GM12878 (cell line): ENCODE measurements around the gene CARHSP1. TPM values are rescaled to one million over a fixed set of nuclear protein-coding genes. Genes with fewer than 3 reads are reported as not detected.

Experiments used
- ATAC-seq: fragments of 200-7000 bp; cut with Tn5 transposase; 3 replicates; pipeline ENCODE4 v1.9.1; 2020; ENCODE audit warnings: mild to moderate bottlenecking, moderate library complexity
- BruUV-seq: library from RNA; stranded (reverse); fragments of 400-500 nt; replicated peaks from 2 replicates; lab custom pipeline; 2021; lab: Mats Ljungman, UMichigan
- CTCF ChIA-PET: fragments of 300-600 bp; sonication (Branson Sonifier 250); formaldehyde crosslinking; extraction: SDS; loops from one replicate; lab custom pipeline; 2021; ENCODE audit warnings: inconsistent platforms; lab: Yijun Ruan, JAX
- POLR2A ChIA-PET: fragments of 350-600 bp; formaldehyde crosslinking; extraction: SDS; loops from one replicate; lab custom pipeline; 2021; ENCODE audit warnings: inconsistent platforms; lab: Charles Lee
- RAD21 ChIA-PET: fragments of 300-600 bp; sonication (Branson Sonifier 250); formaldehyde crosslinking; loops from one replicate; lab custom pipeline; 2023; ENCODE audit warnings: antibody characterized with exemption; ENCODE audit not compliant: unreplicated experiment; lab: Charles Lee
- SMC1A ChIA-PET: fragments of 300-600 bp; sonication (Branson Sonifier 250); formaldehyde crosslinking; loops from one replicate; lab custom pipeline; 2023; ENCODE audit not compliant: unreplicated experiment, uncharacterized antibody; lab: Charles Lee
- DNase-seq: peaks from one replicate; pipeline ENCODE4 v3.0.0-alpha.2; 2011; ENCODE audit warnings: low read depth, low spot score
- FAIRE-seq: peaks from 3 replicates; lab custom pipeline; 2011; peaks lifted over from hg19 to GRCh38; lab: Jason Lieb, UNC
- H2AFZ ChIP-seq: 2 replicates; pipeline ENCODE4 v1.6.0; 2011; ENCODE audit warnings: low read depth, low read length, control low read depth; ENCODE audit not compliant: control insufficient read depth
- H3K27ac ChIP-seq: 2 replicates; pipeline ENCODE4 v1.5.1; 2011; ENCODE audit warnings: control low read depth; ENCODE audit not compliant: control insufficient read depth, insufficient read depth
- H3K27me3 ChIP-seq, 2 experiments: replicated peaks in 1 of 2; 2 replicates each; pipeline versions ENCODE4 v1.6.0 to v1.6.1; 2011; ENCODE audit warnings: low read length in 1 of 2; ENCODE audit not compliant: control insufficient read depth in 2 of 2, insufficient read depth in 2 of 2
- H3K36me3 ChIP-seq, 2 experiments: 2 replicates each; pipeline ENCODE4 v1.5.1; 2011; ENCODE audit warnings: low read length in 1 of 2; ENCODE audit not compliant: control insufficient read depth in 2 of 2, insufficient read depth in 2 of 2
- H3K4me1 ChIP-seq: 2 replicates; pipeline ENCODE4 v1.6.1; 2011; ENCODE audit warnings: mild to moderate bottlenecking, low read length, moderate library complexity, mixed read lengths; ENCODE audit not compliant: control insufficient read depth, insufficient read depth
- H3K4me2 ChIP-seq: 2 replicates; pipeline ENCODE4 v1.6.0; 2011; ENCODE audit warnings: control low read depth; ENCODE audit not compliant: control insufficient read depth, insufficient read depth
- H3K4me3 ChIP-seq: fragments of 200-600 bp; sonication (generic); 2 replicates; pipeline ENCODE4 v1.5.1; 2016
- H3K79me2 ChIP-seq: 2 replicates; pipeline ENCODE4 v1.6.0; 2011; ENCODE audit warnings: low read length; ENCODE audit not compliant: control insufficient read depth, insufficient read depth
- H3K9ac ChIP-seq: 2 replicates; pipeline ENCODE4 v1.8.0; 2011; ENCODE audit warnings: low read length, control low read depth, mixed read lengths; ENCODE audit not compliant: control insufficient read depth, insufficient read depth
- H3K9me3 ChIP-seq: replicated peaks from 3 replicates; pipeline ENCODE4 v1.5.1; 2011; ENCODE audit warnings: mild to moderate bottlenecking, low read length; ENCODE audit not compliant: control insufficient read depth, insufficient read depth
- H4K20me1 ChIP-seq: 2 replicates; pipeline ENCODE4 v1.6.0; 2011; ENCODE audit not compliant: control insufficient read depth, insufficient read depth
- E2F4 ChIP-seq: IDR thresholded peaks from 2 replicates; pipeline ENCODE4 v1.6.1; 2012; ENCODE audit warnings: low read depth, low read length, improper control_type of control experiment
- FOXM1 ChIP-seq: IDR thresholded peaks from 2 replicates; pipeline ENCODE4 v1.6.1; 2012; ENCODE audit warnings: low read depth, mild to moderate bottlenecking, inconsistent platforms, low read length, moderate library complexity
- NFYA ChIP-seq: IDR thresholded peaks from 2 replicates; pipeline ENCODE4 v1.6.1; 2011; ENCODE audit warnings: low read depth, mild to moderate bottlenecking, low read length, improper control_type of control experiment, borderline replicate concordance
- RELB ChIP-seq: fragments of 450-650 bp; IDR thresholded peaks from 2 replicates; pipeline ENCODE4 v1.6.1; 2017; ENCODE audit warnings: low read depth, mild to moderate bottlenecking, moderate library complexity
- SMARCA5 ChIP-seq: fragments of 450-650 bp; IDR thresholded peaks from 2 replicates; pipeline ENCODE4 v1.6.1; 2017; ENCODE audit warnings: mild to moderate bottlenecking
- SREBF1 ChIP-seq: IDR thresholded peaks from 2 replicates; pipeline ENCODE4 v1.6.1; 2012; ENCODE audit warnings: mild to moderate bottlenecking, low read length
- ZNF24 ChIP-seq: fragments of 450-650 bp; IDR thresholded peaks from 2 replicates; pipeline ENCODE4 v1.6.1; 2017; ENCODE audit warnings: antibody characterized with exemption, mild to moderate bottlenecking
- ZNF687 ChIP-seq: fragments of 450-650 bp; IDR thresholded peaks from 2 replicates; pipeline ENCODE4 v1.6.1; 2017; ENCODE audit warnings: mild to moderate bottlenecking, moderate library complexity
- whole genome bisulfite sequencing: methylation state at CpG from one replicate; pipeline ENCODE4 v1.1.6; 2016; ENCODE audit warnings: low lambda C conversion rate; ENCODE audit not compliant: insufficient replicate concordance, insufficient coverage; ENCODE audit errors: missing lambda C conversion rate; 5-methylcytosine and 5-hydroxymethylcytosine counted together
- in situ Hi-C: fragments of 300-500 bp; cut with MboI; formaldehyde crosslinking; loops from 9 replicates; pipeline ENCODE4 v1.14.3; 2018; ENCODE audit warnings: mixed read lengths
- intact Hi-C: fragments of 100-400 bp; cut with micrococcal nuclease; formaldehyde crosslinking; loops from one replicate; pipeline ENCODE4 v1.14.2; 2022; ENCODE audit not compliant: unreplicated experiment
- polyA plus RNA-seq, 11 experiments: library from polyadenylated mRNA; depleted of rRNA in 4 of 11; unstranded in 6 of 11; stranded (reverse) in 5 of 11; fragments of >200 nt; fragmentation: Nextera tagmentation in 4 of 11; fragmentation: Illumina TruSeq in 1 of 11; extraction: Ambion mirVana in 4 of 11; extraction: Trizol in 1 of 11; gene quantifications; 1 replicate in 1 of 11; 2 replicates in 10 of 11; pipeline versions ENCODE4 v1.2.1 to v1.2.3, GENCODE V29; 2011 to 2016; ENCODE audit warnings: inconsistent platforms in 2 of 11, missing spikeins in 2 of 11, low read depth in 1 of 11
- total RNA-seq, 4 experiments: library from RNA; depleted of rRNA in 3 of 4; stranded (reverse); fragments of >200 nt in 3 of 4; fragmentation: Illumina TruSeq in 1 of 4; extraction: Trizol in 1 of 4; gene quantifications; 2 replicates each; pipeline versions ENCODE4 v1.2.1 to v1.2.3, GENCODE V29; 2013 to 2021

Gene CARHSP1
- total and polyA plus RNA-seq, 10 of the 15 experiments (the other 5 are each of a cell fraction or from before 2014, with no cell fraction given), result 5.5 to 112 (median 67.0) TPM

GRCh38 chr16:8890549-8890921 lies 21.7 kb upstream of the CARHSP1 start:
- intact Hi-C loops (loop anchor here (2.0 to 5.0 kb wide), 2 partner anchors 72 to 93 kb away; partner anchors contain the start of genes PMM2, TMEM186 and USP7), in situ Hi-C loops (no loop called here)
- BruUV-seq, result no TSS peak
- H3K4me2 ChIP-seq, result peak overlapping the region; percentile 90
- no peak for FAIRE-seq
- peak overlapping the region; percentile 95 for H3K27ac ChIP-seq
- H3K9ac ChIP-seq, result peak overlapping the region; percentile 21; the same call in 1 of the 2 replicates
- no peak overlapping the region for H3K4me3 ChIP-seq
- H4K20me1 ChIP-seq, result no peaks in the 10 kb centered on the region
- H3K36me3 ChIP-seq, result peaks cover 27 to 39% of the 10 kb centered on the region in 2 experiments
- no peak for ATAC-seq
- H2AFZ ChIP-seq, result no peak overlapping the region
- no peak for DNase-seq
- TF ChIP-seq RELB (no peak), ZNF24 (no peak), NFYA (no peak), SREBF1 (no peak), E2F4 (no peak), ZNF687 (peak; percentile 8; the same call in 1 of the 2 replicates), SMARCA5 (no peak), FOXM1 (no peak)
- peaks cover 10% of the 10 kb centered on the region for H3K79me2 ChIP-seq
- H3K9me3 ChIP-seq, result peaks cover 3% of the 10 kb centered on the region; the same call in 2 of the 3 replicates
- WGBS, result 76% methylated on average over 5 of the region's 5 CpGs
- H3K4me1 ChIP-seq, result peaks cover 49% of the 10 kb centered on the region
- ChIA-PET SMC1A (interaction anchor here (0.7 to 3.9 kb wide), 13 partner anchors 9 to 323 kb away, joined by 3 to 28 read pairs (median 5); no protein-coding TSS in a partner anchor), CTCF (interaction anchor here (0.8 to 4.4 kb wide), 11 partner anchors 9 to 244 kb away, joined by 3 to 43 read pairs (median 6); partner anchors contain the start of genes CARHSP1 and LITAFD), RAD21 (interaction anchor here (0.6 to 4.4 kb wide), 16 partner anchors 10 to 244 kb away, joined by 3 to 30 read pairs (median 10); partner anchors contain the start of genes CARHSP1, HAPSTR1 and USP7), POLR2A (interaction anchor here (0.7 to 1.6 kb wide), 3 partner anchors 22 to 237 kb away, joined by 3 to 7 read pairs (median 3); partner anchors contain the start of gene CARHSP1)
- no peaks in the 10 kb centered on the region for H3K27me3 ChIP-seq
